Activated T-cell treated with anti-CD3 and anti-CD28 coated beads, Interleukin-2, amount 50 U/mL, for 4 hours (primary cell): ENCODE results near the gene OLFML2A. TPM values are rescaled to one million over a fixed set of nuclear protein-coding genes. Genes with fewer than 3 reads are reported as not detected.

Experiments
- ATAC-seq, 2 donors: fragments of 200-7000 bp; cut with Tn5 transposase; one replicate each; pipeline ENCODE4 v1.10.0; 2021
- DNase-seq: peaks from one replicate; pipeline ENCODE4 v3.0.0-alpha.2; 2020
- H3K27me3 Mint-ChIP-seq: one replicate; pipeline ENCODE4 v1.8.0; 2021; ENCODE audit warnings: low read depth, mixed read lengths
- H3K36me3 Mint-ChIP-seq: one replicate; pipeline ENCODE4 v1.8.0; 2022; ENCODE audit warnings: mixed read lengths; ENCODE audit not compliant: insufficient read depth
- H3K4me1 Mint-ChIP-seq: one replicate; pipeline ENCODE4 v1.8.0; 2021; ENCODE audit warnings: low read depth, mixed read lengths
- H3K4me3 Mint-ChIP-seq: one replicate; pipeline ENCODE4 v1.8.0; 2021; ENCODE audit warnings: mild to moderate bottlenecking, moderate library complexity, mixed read lengths
- H3K9me3 Mint-ChIP-seq: one replicate; pipeline ENCODE4 v1.8.0; 2021; ENCODE audit warnings: mixed read lengths
- total RNA-seq, 3 donors: library from RNA; stranded (reverse); gene quantifications; one replicate each; pipeline ENCODE4 v1.2.1, GENCODE V29; 2021

The OLFML2A gene
- total RNA-seq, 3 donors from 2014 or later: 0.03 TPM; not detected in 2

DNA sequence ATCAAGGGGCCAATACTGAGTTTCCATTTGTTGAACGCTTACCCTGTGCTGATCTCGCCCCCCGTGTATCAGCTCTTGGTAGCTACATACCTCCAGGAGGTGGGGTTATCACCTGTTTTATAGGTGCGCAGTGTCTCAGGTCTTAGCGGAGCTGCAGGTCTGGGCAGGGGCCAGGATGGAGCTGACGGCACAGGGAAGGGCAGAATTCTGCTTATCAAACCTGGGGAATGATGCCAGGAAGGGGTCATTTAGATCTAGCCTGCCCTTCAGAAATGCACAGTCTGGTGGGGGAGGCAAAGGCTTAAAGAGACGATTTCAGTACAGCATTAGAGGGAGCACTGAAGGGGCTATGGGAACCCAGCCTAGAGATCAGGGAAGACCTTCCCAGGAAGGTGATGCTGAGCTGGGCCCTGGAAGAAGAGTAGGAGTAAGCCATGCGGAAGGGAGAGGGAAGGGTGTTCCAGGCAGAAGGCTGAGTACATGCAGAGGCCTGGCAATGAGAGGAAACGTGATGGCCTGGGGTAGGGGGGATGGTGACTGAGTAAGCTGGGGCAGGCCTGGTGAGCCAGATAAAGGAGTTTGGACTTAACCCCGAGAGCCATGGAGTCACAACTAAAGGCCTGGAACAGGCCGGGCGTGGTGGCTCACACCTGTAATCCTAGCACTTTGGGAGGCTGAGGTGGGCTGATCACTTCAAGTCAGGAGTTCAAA is 31.5 kb downstream of the OLFML2A start:
- no peak for DNase-seq
- Mint-ChIP-seq H3K27me3 (no peaks in the 10 kb centered on the region), H3K36me3 (no peaks in the 10 kb centered on the region), H3K4me3 (no peak overlapping the region), H3K4me1 (no peaks in the 10 kb centered on the region), H3K9me3 (no peaks in the 10 kb centered on the region)
- ATAC-seq: no peak

DNA sequence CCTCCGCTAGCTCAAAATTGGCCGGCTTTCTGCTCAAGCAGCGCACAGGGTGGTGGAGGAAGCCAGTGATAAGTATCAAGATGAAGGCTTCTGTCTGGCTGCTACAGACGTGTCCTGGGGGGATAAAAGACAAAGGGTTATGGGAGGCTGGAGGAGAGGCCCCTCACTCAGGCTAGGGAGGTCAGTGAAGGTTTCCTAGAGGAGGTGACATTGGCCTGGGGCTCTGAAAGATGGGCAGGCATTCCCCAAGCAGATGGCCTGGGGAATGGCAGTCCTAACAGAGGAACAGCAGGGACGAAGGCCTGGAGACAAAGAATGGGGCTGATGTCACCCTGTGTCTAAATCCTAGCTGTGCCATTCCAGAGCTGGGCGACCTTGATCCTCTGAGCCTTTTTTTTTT is 32.3 kb downstream of the OLFML2A start:
- ATAC-seq: no peak
- H3K4me1 Mint-ChIP-seq: no peaks in the 10 kb centered on the region
- no peak overlapping the region for H3K4me3 Mint-ChIP-seq

DNA sequence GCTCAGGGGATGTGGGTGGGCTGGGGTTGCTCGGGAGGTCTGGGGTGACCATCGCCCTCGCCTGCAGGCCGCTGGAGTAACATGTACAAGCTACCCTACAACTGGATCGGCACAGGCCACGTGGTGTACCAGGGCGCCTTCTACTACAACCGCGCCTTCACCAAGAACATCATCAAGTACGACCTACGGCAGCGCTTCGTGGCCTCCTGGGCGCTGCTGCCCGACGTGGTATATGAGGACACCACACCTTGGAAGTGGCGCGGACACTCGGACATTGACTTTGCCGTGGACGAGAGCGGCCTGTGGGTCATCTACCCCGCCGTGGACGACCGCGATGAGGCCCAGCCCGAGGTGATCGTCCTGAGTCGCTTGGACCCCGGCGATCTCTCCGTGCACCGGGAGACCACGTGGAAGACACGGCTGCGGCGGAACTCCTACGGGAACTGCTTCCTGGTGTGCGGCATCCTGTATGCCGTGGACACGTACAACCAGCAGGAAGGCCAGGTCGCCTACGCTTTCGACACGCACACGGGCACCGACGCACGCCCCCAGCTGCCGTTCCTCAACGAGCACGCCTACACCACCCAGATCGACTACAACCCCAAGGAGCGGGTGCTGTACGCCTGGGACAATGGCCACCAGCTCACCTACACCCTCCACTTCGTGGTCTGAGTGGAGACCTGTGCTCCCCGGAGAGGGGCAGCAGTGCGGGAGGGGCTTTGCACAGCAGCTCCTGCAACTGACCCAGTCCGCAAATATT is 33.0 kb downstream of the OLFML2A start:
- Mint-ChIP-seq H3K36me3 (no peaks in the 10 kb centered on the region), H3K4me3 (no peak overlapping the region), H3K4me1 (no peaks in the 10 kb centered on the region), H3K9me3 (no peaks in the 10 kb centered on the region), H3K27me3 (peaks cover 4% of the 10 kb centered on the region)
- DNase-seq: no peak
- no peak for ATAC-seq

More for the DNA sequence above, 32.3 kb downstream of the OLFML2A start:
- Mint-ChIP-seq H3K36me3 (no peaks in the 10 kb centered on the region), H3K27me3 (peaks cover 4% of the 10 kb centered on the region), H3K9me3 (no peaks in the 10 kb centered on the region)
- no peak for DNase-seq

DNA sequence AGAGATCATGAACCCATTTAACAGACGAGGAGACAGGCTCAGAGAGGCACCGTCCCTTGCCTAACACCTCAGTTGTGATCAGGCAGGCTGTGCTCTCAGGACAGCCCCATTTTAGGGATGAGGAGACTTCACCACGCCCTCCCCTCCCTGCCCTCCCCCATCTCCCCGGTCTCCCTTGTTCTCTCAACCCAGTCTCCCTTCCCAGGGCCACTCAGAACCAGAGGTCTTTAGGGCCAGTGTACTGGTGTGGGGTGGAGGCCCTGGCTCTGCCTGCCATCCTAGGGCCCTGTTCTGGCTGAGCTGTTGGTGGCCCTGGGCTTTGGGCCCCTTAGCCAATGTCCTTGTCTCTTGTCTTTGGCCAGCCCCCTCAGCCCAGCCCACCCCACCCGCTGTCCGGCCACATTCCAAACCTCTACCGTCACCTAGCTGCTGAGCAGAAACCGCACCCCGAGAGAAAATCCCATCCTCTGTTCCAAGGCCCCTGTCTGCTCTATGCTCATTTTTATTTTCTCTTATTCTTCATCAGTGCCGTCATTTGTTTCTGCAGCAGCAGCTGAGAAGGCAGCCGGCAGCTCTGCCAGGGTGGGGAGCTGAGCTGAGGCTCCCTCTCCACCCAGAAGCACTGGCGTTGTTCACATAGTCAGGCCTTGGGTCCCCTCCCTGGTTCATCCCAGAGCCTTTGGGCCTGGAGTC is 33.9 kb downstream of the OLFML2A start:
- H3K4me3 Mint-ChIP-seq: no peak overlapping the region
- H3K27me3 Mint-ChIP-seq: peaks cover 4% of the 10 kb centered on the region
- DNase-seq (no peak), ATAC-seq (no peak)
- H3K4me1 Mint-ChIP-seq: no peaks in the 10 kb centered on the region
- H3K9me3 Mint-ChIP-seq: no peaks in the 10 kb centered on the region
- no peaks in the 10 kb centered on the region for H3K36me3 Mint-ChIP-seq

DNA sequence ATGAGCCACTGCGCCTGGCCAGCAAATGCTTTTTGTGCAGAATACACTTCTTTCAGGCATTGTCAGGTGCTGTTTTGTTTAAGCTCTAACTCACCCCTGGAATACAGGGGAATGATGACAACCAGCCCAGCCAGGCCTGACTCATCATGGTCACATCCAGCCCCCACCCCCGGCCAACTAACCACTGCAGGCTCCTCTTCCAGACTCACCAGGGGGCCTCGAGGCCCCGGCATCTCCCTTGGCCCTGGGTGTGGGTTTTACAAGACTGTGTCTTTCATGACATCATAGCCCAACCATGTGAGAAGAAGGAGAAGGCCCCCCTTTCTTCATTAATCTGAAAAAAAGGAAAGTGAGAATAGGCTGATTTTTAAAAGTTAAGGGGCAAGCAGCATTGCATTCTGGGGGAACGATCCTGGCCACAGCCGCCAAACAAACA is 35.5 kb downstream of the OLFML2A start:
- no peak for DNase-seq

DNA sequence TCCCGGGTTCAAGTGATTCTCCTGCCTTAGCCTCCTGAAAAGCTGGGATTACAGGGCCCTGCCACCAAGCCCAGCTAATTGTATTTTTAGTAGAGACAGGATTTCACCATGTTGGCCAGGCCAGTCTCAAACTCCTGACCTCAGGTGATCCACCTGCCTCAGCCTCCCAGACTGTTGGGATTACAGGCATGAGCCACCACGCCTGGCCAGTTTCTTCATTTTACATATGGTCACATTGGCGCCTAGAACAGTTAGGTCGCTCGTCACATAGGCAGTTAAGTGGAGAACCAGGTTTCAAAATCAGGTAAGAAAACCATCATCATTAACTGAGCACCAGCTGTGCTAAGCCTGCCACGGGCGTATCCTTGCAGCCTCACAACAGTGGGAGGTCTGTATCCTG is 36.1 kb downstream of the OLFML2A start:
- DNase-seq: no peak
- Mint-ChIP-seq H3K4me1 (no peaks in the 10 kb centered on the region), H3K4me3 (no peak overlapping the region), H3K27me3 (peaks cover 5% of the 10 kb centered on the region), H3K9me3 (no peaks in the 10 kb centered on the region), H3K36me3 (no peaks in the 10 kb centered on the region)
- ATAC-seq: no peak

More for the DNA sequence above, 35.5 kb downstream of the OLFML2A start:
- Mint-ChIP-seq H3K9me3 (no peaks in the 10 kb centered on the region), H3K27me3 (peaks cover 4% of the 10 kb centered on the region), H3K36me3 (no peaks in the 10 kb centered on the region), H3K4me3 (no peak overlapping the region), H3K4me1 (no peaks in the 10 kb centered on the region)
- no peak for ATAC-seq

DNA sequence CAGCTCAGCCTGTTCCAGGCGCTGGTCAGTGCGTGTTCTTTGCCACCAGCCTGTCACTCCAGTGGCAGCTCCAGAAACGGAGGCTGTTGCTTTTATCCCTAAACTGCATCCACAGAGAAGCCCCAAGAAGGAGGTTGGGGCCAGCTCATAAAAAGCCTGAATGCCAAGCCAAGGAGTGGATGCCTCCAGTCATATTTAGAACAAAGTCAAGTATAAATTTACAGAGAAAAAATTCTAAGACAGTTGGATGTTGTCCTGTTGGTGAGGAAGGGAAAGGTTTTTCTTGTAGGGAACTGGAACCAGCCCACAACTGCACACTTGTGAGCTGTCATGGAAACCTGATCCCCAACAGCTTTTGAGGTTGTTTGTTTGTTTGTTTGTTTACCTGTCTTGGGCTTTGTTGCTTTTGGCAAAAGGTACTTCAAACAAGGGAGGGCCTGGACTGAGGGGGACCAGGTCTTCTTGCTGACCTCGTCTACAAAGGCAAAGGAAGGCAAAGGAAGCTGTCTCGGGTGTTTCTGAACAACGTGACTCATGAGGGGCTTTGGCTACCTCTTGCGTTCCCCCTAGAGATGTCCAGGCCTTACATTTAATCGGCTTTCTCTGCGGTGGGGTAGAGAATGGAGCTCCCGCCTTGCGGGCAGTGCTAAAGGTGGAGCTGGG is 36.7 kb downstream of the OLFML2A start:
- no peaks in the 10 kb centered on the region for H3K9me3 Mint-ChIP-seq
- no peaks in the 10 kb centered on the region for H3K36me3 Mint-ChIP-seq
- no peak for ATAC-seq
- H3K27me3 Mint-ChIP-seq: peaks cover 6% of the 10 kb centered on the region
- DNase-seq: no peak
- H3K4me1 Mint-ChIP-seq: peaks cover 3% of the 10 kb centered on the region
- no peak overlapping the region for H3K4me3 Mint-ChIP-seq

DNA sequence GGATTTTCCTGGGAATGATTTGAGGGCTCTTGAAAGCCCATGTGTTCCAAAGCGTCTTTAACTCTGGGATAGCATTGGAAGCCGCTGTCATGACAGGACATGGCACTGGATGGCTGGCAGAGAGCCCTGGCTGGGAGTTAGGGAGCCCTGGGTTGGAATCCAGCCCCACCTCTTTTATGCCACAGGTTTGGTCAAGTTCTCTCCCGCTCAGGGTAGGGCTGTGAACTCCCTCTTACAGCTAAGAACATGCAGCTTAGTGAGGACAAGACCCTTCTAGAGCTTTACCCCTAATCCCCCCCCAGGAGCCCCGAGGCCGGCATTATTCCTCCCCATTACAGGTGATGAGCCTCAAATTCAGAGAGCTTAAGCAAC is 37.2 kb downstream of the OLFML2A start:
- Mint-ChIP-seq H3K4me3 (no peak overlapping the region), H3K4me1 (peaks cover 3% of the 10 kb centered on the region), H3K9me3 (no peaks in the 10 kb centered on the region), H3K27me3 (peaks cover 6% of the 10 kb centered on the region), H3K36me3 (no peaks in the 10 kb centered on the region)
- ATAC-seq: no peak
- no peak for DNase-seq

DNA sequence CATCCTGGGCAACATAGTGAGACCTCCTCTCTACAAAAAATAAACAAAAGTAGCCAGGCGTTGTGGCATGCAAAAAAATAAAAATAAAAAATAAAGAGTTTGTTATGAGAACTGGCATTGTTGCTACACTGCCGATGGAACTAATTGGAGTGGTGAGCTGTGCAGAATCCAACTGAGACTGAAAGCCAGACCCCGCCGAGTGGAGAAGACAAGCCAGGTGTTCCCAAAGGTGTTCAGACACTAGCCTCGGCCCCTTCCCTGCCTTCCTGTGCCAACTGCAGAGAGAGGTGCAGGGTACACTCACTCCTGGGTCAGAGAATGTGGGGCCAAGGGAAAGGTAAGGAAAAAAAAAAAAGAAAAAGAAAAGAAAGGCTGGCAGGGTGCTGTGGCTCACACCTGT is 38.7 kb downstream of the OLFML2A start:
- Mint-ChIP-seq H3K27me3 (peaks cover 9% of the 10 kb centered on the region), H3K36me3 (no peaks in the 10 kb centered on the region), H3K4me1 (peaks cover 3% of the 10 kb centered on the region), H3K9me3 (no peaks in the 10 kb centered on the region), H3K4me3 (no peak overlapping the region)
- no peak for ATAC-seq
- no peak for DNase-seq

DNA sequence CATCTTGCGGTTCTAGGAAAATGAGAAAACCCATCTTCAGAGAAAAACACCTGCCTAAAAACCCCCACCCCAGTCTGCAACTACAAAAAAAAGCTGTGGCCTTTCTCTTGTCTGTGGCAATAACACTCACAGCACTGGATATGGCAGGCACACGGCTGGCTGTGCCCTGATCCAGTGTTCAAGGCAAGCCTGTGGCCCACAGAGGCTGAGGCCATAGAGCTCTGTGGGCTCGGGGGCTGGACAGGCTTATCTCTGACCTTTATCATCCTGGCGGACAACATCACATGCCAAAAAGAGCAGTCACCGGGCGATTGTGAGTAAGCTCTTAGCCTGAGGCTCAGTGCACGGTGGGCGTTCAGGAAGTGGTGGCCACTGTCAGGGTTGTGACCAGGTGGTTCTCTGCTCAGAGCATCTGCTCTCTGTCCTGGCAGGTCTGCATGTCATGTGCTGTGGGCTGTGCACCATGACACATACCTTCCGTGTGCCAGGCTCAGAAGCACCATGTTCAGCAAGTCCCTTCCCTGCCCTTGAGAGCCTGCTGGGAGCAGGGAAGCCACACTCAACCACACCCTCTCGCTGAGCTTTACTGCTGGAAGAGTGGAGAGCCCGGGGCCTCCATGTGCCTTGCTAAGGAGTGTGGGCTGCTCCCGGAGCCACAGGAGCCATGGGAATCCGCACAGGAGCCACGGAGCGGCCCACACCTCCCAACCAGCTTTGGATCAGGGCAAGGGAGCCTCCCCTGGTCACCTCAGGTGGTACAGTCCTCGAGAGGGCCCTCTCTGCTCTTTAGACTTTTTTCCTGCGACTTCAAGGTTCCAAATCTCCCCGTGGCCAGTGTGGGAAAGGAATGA is 41.7 kb downstream of the OLFML2A start:
- ATAC-seq (no peak), DNase-seq (no peak)
- Mint-ChIP-seq H3K27me3 (peaks cover 12% of the 10 kb centered on the region), H3K9me3 (no peaks in the 10 kb centered on the region), H3K4me3 (no peak overlapping the region), H3K36me3 (no peaks in the 10 kb centered on the region), H3K4me1 (peaks cover 3% of the 10 kb centered on the region)

DNA sequence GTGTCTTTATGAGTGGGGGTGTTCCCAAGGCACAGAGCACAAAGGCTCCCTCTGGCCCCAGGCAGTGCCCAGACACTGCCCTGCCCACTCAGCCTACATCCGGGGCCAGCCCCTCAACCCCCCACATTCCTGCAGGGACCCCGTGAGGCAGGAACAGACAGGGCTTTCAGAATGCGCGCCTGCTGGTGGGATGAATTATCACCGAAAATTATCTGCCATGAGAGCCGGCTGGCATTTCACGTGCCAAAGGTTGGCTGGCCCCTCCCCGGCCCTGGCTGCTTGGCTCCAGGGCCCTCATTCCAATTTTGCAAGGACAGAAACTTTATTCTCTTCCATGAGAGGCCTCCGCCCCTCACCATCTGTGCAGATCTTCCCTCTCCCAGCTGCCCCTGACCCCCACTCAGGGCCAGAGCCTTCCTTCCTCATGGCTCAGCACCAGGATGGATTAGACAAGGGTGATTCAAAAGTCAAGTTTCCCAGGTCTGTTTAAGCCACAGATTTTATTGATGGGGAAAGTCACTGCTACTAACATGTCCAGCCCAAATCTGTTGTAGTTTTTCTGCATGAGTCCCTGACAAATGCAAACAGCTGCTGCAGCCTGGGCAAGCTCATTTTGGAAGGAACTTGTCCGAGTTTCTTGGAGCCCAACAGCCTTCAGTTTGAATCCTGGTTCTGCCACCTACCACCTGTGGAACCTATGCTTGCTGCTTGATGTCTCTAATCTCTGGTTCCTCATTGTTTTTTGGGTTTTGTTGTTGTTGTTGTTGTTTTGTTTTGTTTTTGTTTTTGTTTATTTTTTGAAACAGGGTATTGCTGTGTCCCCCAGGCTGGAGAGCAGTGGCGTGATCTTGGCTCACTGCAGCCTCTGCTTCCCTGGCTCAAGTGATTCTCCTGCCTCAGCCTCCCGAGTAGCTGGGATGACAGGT is 44.0 kb downstream of the OLFML2A start:
- no peaks in the 10 kb centered on the region for H3K36me3 Mint-ChIP-seq
- ATAC-seq: no peak
- H3K4me1 Mint-ChIP-seq: peaks cover 3% of the 10 kb centered on the region
- peaks cover 8% of the 10 kb centered on the region for H3K27me3 Mint-ChIP-seq
- no peak overlapping the region for H3K4me3 Mint-ChIP-seq
- no peak for DNase-seq
- no peaks in the 10 kb centered on the region for H3K9me3 Mint-ChIP-seq

DNA sequence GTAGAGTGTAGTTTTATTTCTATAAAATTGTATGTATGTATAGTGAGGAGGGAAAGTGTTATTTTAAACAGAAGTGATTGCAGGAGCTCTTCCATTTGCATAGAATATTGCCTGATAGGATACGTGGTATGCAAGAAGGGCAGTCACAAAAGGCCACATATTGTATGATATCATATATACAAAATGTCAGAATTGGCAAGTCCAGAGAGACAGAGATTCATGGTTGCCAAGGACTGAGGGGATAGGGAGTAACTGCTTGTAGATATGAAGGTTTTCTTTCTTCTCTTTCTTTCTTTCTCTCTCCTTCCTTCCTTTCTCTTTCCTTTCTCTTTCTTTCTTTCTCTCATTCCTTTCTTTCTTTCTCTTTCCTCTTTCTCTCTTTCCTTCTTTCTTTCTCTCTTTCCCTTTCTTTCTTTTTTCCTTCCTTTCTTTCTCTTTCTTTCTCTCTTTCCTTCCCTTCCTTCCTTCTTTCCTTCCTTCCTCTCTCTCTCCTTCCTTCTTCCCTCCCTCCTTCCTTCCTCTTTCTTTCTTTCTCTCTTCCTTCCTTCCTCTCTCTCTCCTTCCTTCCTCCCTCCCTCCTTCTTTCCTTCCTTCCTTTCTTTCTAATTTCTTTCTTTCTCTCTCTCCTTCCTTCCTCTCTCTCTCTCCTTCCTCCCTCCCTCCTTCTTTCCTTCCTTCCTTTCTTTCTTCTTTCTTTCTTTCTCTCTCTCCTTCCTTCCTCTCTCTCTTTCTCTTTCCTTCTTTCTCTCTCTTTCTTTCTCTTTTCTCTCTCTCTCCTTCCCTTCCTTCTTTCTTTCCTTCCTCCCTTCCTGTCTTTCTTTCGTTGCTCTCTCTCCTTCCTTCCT is 51.8 kb downstream of the OLFML2A start:
- H3K4me1 Mint-ChIP-seq: no peaks in the 10 kb centered on the region
- peaks cover 5% of the 10 kb centered on the region for H3K27me3 Mint-ChIP-seq
- H3K4me3 Mint-ChIP-seq: no peak overlapping the region
- DNase-seq: no peak
- H3K36me3 Mint-ChIP-seq: no peaks in the 10 kb centered on the region
- ATAC-seq: no peak
- peaks cover 4% of the 10 kb centered on the region for H3K9me3 Mint-ChIP-seq
